Astrocyte of the cerebellum (primary cell): ENCODE data around the gene ORC1.

Source experiments
- DNase-seq: peaks from one replicate; pipeline ENCODE4 v3.0.0-alpha.2; 2011; ENCODE audit warnings: low read depth
- H3K4me3 ChIP-seq: 2 replicates; pipeline ENCODE4 v1.5.1; 2011; ENCODE audit warnings: mild to moderate bottlenecking, low read depth, low read length, moderate library complexity
- CTCF ChIP-seq: IDR thresholded peaks from 2 replicates; pipeline ENCODE4 v1.5.1; 2012; ENCODE audit warnings: low read length, low read depth, moderate library complexity, mild to moderate bottlenecking; ENCODE audit errors: missing control alignments
- in situ Hi-C: cut with HindIII; loops from 2 replicates; pipeline ENCODE4 v1.10.0; 2017; ENCODE audit warnings: low sequenced_read_pairs

The ORC1 gene

GRCh38 chr1:52359676-52360594, 44.3 kb downstream of the ORC1 start:
- no peak for DNase-seq
- no peak for TF ChIP-seq CTCF
- in situ Hi-C loops, result no loop called here

GRCh38 chr1:52358851-52359497, 45.2 kb downstream of the ORC1 start:
- H3K4me3 ChIP-seq, result no peak overlapping the region
- no peak for DNase-seq
- TF ChIP-seq CTCF, result no peak
- in situ Hi-C loops, result no loop called here

More at GRCh38 chr1:52359676-52360594, 44.3 kb downstream of the ORC1 start:
- no peak overlapping the region for H3K4me3 ChIP-seq

GRCh38 chr1:52357397-52357796, 46.8 kb downstream of the ORC1 start:
- in situ Hi-C loops, result no loop called here
- no peak overlapping the region for H3K4me3 ChIP-seq
- TF ChIP-seq CTCF, result no peak
- DNase-seq, result no peak

- TF ChIP-seq CTCF, result no peak
- no peak for DNase-seq
Measured at GRCh38 chr1:52356818-52357355, 47.3 kb downstream of the ORC1 start.

GRCh38 chr1:52355847-52356505, 48.2 kb downstream of the ORC1 start:
- no peak overlapping the region for H3K4me3 ChIP-seq
- TF ChIP-seq CTCF, result no peak
- in situ Hi-C loops, result no loop called here
- DNase-seq, result no peak

More at GRCh38 chr1:52356818-52357355, 47.3 kb downstream of the ORC1 start:
- in situ Hi-C loops, result no loop called here
- no peak overlapping the region for H3K4me3 ChIP-seq

GRCh38 chr1:52355436-52355835, 48.8 kb downstream of the ORC1 start:
- in situ Hi-C loops, result no loop called here
- H3K4me3 ChIP-seq, result no peak overlapping the region
- TF ChIP-seq CTCF, result no peak
- no peak for DNase-seq
